Choroid plexus epithelial cell (primary cell): ENCODE measurements around the gene NGDN.
A peak's percentile ranks its signal among the peaks of the same experiment; 100 is the strongest.

Experiments used
- DNase-seq: peaks from one replicate; pipeline ENCODE4 v3.0.0-alpha.2; 2010; ENCODE audit warnings: low read depth
- H3K4me3 ChIP-seq: 2 replicates; pipeline ENCODE4 v1.5.1; 2011; ENCODE audit warnings: low read depth, mild to moderate bottlenecking, control low read depth, low read length, moderate library complexity
- CTCF ChIP-seq: conservative IDR thresholded peaks from 2 replicates; pipeline ENCODE4 v1.5.1; 2011; ENCODE audit warnings: low read depth, mild to moderate bottlenecking, control low read depth, inconsistent platforms, low read length, moderate library complexity

Gene NGDN

GRCh38 chr14:23470947-23471346, 1.4 kb downstream of the NGDN start:
- H3K4me3 ChIP-seq: no peak overlapping the region
- no peak for TF ChIP-seq CTCF
- no peak for DNase-seq

GRCh38 chr14:23478109-23478759, 8.7 kb downstream of the NGDN start:
- peak; percentile 78 for TF ChIP-seq CTCF
- peak; percentile 86 for DNase-seq
- H3K4me3 ChIP-seq: no peak overlapping the region

GRCh38 chr14:23481362-23481970, 12.0 kb downstream of the NGDN start:
- no peak for TF ChIP-seq CTCF
- DNase-seq: peak; percentile 28
- H3K4me3 ChIP-seq: no peak overlapping the region

GRCh38 chr14:23481979-23482822, 12.7 kb downstream of the NGDN start:
- no peak for DNase-seq
- peak; percentile 12 for TF ChIP-seq CTCF
- H3K4me3 ChIP-seq: no peak overlapping the region

- no peak for DNase-seq
- no peak for TF ChIP-seq CTCF
- H3K4me3 ChIP-seq: no peak overlapping the region
These were observed 13.3 kb downstream of the NGDN start for GRCh38 chr14:23482823-23483148.

GRCh38 chr14:23483236-23483854, 13.8 kb downstream of the NGDN start:
- no peak overlapping the region for H3K4me3 ChIP-seq
- DNase-seq: peak; percentile 55
- peak; percentile 79 for TF ChIP-seq CTCF
